ENCODE data around the gene RFLNA. TPM values are rescaled to one million over a fixed set of nuclear protein-coding genes. Genes with fewer than 3 reads are reported as not detected.

RFLNA gene
- total and polyA plus RNA-seq, 2 experiments from 2014 or later, result 3.9 to 20.4 TPM

- TF ChIP-seq ZNF462 (CRISPR knock-in tag; IDR thresholded peaks at IDR 0.05), result no peak
These were observed 37.3 kb downstream of the RFLNA start (continued) for GRCh38 chr12:124332058-124332672.

GRCh38 chr12:124332900-124333299 lies 38.0 kb downstream of the RFLNA start:
- Mint-ChIP-seq H3K9me3 (no peaks in the 10 kb centered on the region; the same call in 2 of the 3 replicates), H3K36me3 (ENCODE audit: low read depth) (peaks cover 58% of the 10 kb centered on the region), H3K27me3 (ENCODE audit: insufficient read depth, low read depth, poor library complexity) (peaks cover 14% of the 10 kb centered on the region), H3K27ac (no peak overlapping the region), H3K4me3 (no peak overlapping the region), H3K4me1 (peaks cover 7% of the 10 kb centered on the region; the same call in 2 of the 3 replicates)
- no peaks in the 10 kb centered on the region; the same call in 1 of the 2 replicates for H4K20me1 ChIP-seq (replicated peaks; ENCODE audit: insufficient read depth)
- ATAC-seq (no peak), DNase-seq (ENCODE audit: low spot score) (no peak)
- H3K79me2 ChIP-seq (replicated peaks; ENCODE audit: insufficient read depth), result no peaks in the 10 kb centered on the region
- no peak overlapping the region for H3K4me2 ChIP-seq
- H3K9me2 ChIP-seq (ENCODE audit: insufficient read depth), result no peaks in the 10 kb centered on the region
- H3K36me3 ChIP-seq (ENCODE audit: insufficient read depth), result peaks cover 6% of the 10 kb centered on the region
- no peak overlapping the region for H2AFZ ChIP-seq
- no peaks in the 10 kb centered on the region for H3F3A ChIP-seq (replicated peaks; ENCODE audit: low read depth)
- no peaks in the 10 kb centered on the region for H3K4me1 ChIP-seq (ENCODE audit: insufficient read depth)
- H3K27ac ChIP-seq (ENCODE audit: low read depth), result no peak overlapping the region
- no peaks in the 10 kb centered on the region for H3K27me3 ChIP-seq (ENCODE audit: insufficient read depth)
- H3K4me3 ChIP-seq, result no peak overlapping the region
- TF ChIP-seq CTCF (conservative IDR thresholded peaks at IDR 0.05; ENCODE audit: low read depth in 2 of 2), result peak in 1 of 2 experiments; percentile 23; a peak in 1 of 4 replicates
- no peak for TF ChIP-seq EZH2phosphoT487 (IDR thresholded peaks at IDR 0.05; ENCODE audit: unreplicated experiment)

Measured in GM23338 (cell line).